Colonic mucosa (tissue), 4 donors: ENCODE results near the gene RAB3B. TPM values are rescaled to one million over a fixed set of nuclear protein-coding genes. Genes with fewer than 3 reads are reported as not detected.
"Not testable (repeated sequence)": the region's sequence is repeated elsewhere in the genome, so short reads cannot be mapped to it uniquely, and the experiment has no call there.

Source experiments
- DNase-seq: peaks from one replicate; pipeline ENCODE4 v3.0.0-alpha.2; 2020
- H3K27ac ChIP-seq: fragments of 200-600 bp; one replicate; pipeline ENCODE4 v1.8.0; 2021
- H3K27me3 ChIP-seq: fragments of 200-600 bp; one replicate; pipeline ENCODE4 v1.8.0; 2021
- H3K36me3 ChIP-seq: fragments of 200-600 bp; one replicate; pipeline ENCODE4 v1.8.0; 2021
- H3K4me1 ChIP-seq: fragments of 200-600 bp; one replicate; pipeline ENCODE4 v1.8.0; 2021; ENCODE audit warnings: mild to moderate bottlenecking
- H3K4me3 ChIP-seq: fragments of 200-600 bp; one replicate; pipeline ENCODE4 v1.8.0; 2021
- H3K9ac ChIP-seq, 2 donors: one replicate each; pipeline ENCODE4 v1.7.0; 2013; ENCODE audit warnings: control low read depth in 2 of 2, low read depth in 2 of 2, low read length in 2 of 2
- H3K9me3 ChIP-seq: fragments of 200-600 bp; one replicate; pipeline ENCODE4 v1.8.0; 2021
- CTCF ChIP-seq: fragments of 200-600 bp; IDR thresholded peaks from one replicate; pipeline ENCODE4 v1.8.0; 2022; ENCODE audit warnings: antibody characterized with exemption, mild to moderate bottlenecking
- intact Hi-C: fragments of 100-400 bp; cut with DNase I; formaldehyde crosslinking; loops from one replicate; pipeline ENCODE4 v1.14.1; 2022
- total RNA-seq, 2 donors: library from RNA; stranded (reverse); fragmentation: NEBNext Ultra II Directional in 1 of 2; extraction: Animal tissue kit (Norgen Biotek cat#: 25700) in 1 of 2; gene quantifications; one replicate each; pipeline ENCODE4 v1.2.1, GENCODE V29; 2021
- donor health status: healthy.
- donor health status: DM: no; HTN: no; CAD: no.
- donor health status: DM: no; HTN: no; CAD: no.

Gene RAB3B
- total RNA-seq, 2 donors from 2014 or later, result 3.6 to 6.0 TPM

GRCh38 chr1:51878616-51879336 lies 111.7 kb downstream of the RAB3B start, which contains the start of gene NRDC:
TSS of gene NRDC (minus strand) at chr1:51878727. CDS start at chr1:51878615, 112 bp downstream.
- Histone ChIP-seq H3K4me3 (peak within 1 kb of the TSS; percentile 78), H3K9ac (peak within 1 kb of the TSS; percentile 99 to 100), H3K4me1 (peaks cover 6% of the 10 kb centered on the region), H3K27me3 (no peaks in the 10 kb centered on the region), H3K9me3 (no peaks in the 10 kb centered on the region), H3K36me3 (no peaks in the 10 kb centered on the region), H3K27ac (peak within 1 kb of the TSS; percentile 91)
- peak; percentile 100 for DNase-seq
- TF ChIP-seq CTCF, result no peak
- intact Hi-C loops, result no loop called here

- H3K27me3 ChIP-seq, result no peaks in the 10 kb centered on the region
- peak overlapping the region; percentile 91 for H3K27ac ChIP-seq
- DNase-seq, result no peak
- peak overlapping the region; percentile 78 for H3K4me3 ChIP-seq
- no peaks in the 10 kb centered on the region for H3K36me3 ChIP-seq
- H3K9me3 ChIP-seq, result no peaks in the 10 kb centered on the region
- H3K4me1 ChIP-seq, result peaks cover 6% of the 10 kb centered on the region
- intact Hi-C loops, result no loop called here
- H3K9ac ChIP-seq, result peak overlapping the region; percentile 99 to 100
- no peak for TF ChIP-seq CTCF
These were observed 112.2 kb downstream of the RAB3B start for GRCh38 chr1:51878308-51878615.

- peak; percentile 39 for DNase-seq
- intact Hi-C loops, result no loop called here
- Histone ChIP-seq H3K4me3 (peak overlapping the region; percentile 78), H3K27me3 (no peaks in the 10 kb centered on the region), H3K4me1 (peaks cover 6% of the 10 kb centered on the region), H3K36me3 (no peaks in the 10 kb centered on the region), H3K9ac (peak overlapping the region; percentile 99 to 100), H3K27ac (peak overlapping the region; percentile 91), H3K9me3 (no peaks in the 10 kb centered on the region)
- no peak for TF ChIP-seq CTCF
These were observed 112.8 kb downstream of the RAB3B start for GRCh38 chr1:51877434-51878307.

GRCh38 chr1:51875836-51876235 lies 114.7 kb downstream of the RAB3B start:
- H3K4me1 ChIP-seq, result peaks cover 6% of the 10 kb centered on the region
- no peak overlapping the region for H3K27ac ChIP-seq
- no peak overlapping the region for H3K4me3 ChIP-seq
- no peak for TF ChIP-seq CTCF
- no peak overlapping the region for H3K9ac ChIP-seq
- no peak for DNase-seq
- H3K9me3 ChIP-seq, result no peaks in the 10 kb centered on the region
- no peaks in the 10 kb centered on the region for H3K36me3 ChIP-seq
- no peaks in the 10 kb centered on the region for H3K27me3 ChIP-seq
- intact Hi-C loops, result no loop called here

- Histone ChIP-seq H3K27ac (no peak overlapping the region), H3K4me1 (peaks cover 6% of the 10 kb centered on the region), H3K36me3 (no peaks in the 10 kb centered on the region), H3K9ac (no peak overlapping the region), H3K27me3 (no peaks in the 10 kb centered on the region), H3K4me3 (no peak overlapping the region), H3K9me3 (no peaks in the 10 kb centered on the region)
- DNase-seq, result no peak
- intact Hi-C loops, result no loop called here
- no peak for TF ChIP-seq CTCF
These were observed 115.2 kb downstream of the RAB3B start for GRCh38 chr1:51875291-51875772.

GRCh38 chr1:51873270-51873669 lies 117.2 kb downstream of the RAB3B start:
- H3K36me3 ChIP-seq, H3K27me3 ChIP-seq, H3K4me3 ChIP-seq, H3K27ac ChIP-seq, H3K4me1 ChIP-seq, H3K9ac ChIP-seq, intact Hi-C loops, DNase-seq, H3K9me3 ChIP-seq: not testable (repeated sequence)
